ENCODE measurements around the gene GPNMB. TPM values are rescaled to one million over a fixed set of nuclear protein-coding genes. Genes with fewer than 3 reads are reported as not detected.
"Not testable (repeated sequence)": the region's sequence is repeated elsewhere in the genome, so short reads cannot be mapped to it uniquely, and the experiment has no call there.

The GPNMB gene
- total RNA-seq, 2 donors from 2014 or later, result 109 to 134 TPM

GRCh38 chr7:23224364-23224763, 22.2 kb upstream of the GPNMB start:
- intact Hi-C loops (cut with DNase I); DNase-seq; ATAC-seq: not testable (repeated sequence)

GRCh38 chr7:23226844-23227450, 19.6 kb upstream of the GPNMB start:
- DNase-seq (no peak), ATAC-seq (no peak)
- intact Hi-C loops (cut with DNase I), result no loop called here

- intact Hi-C loops (cut with DNase I), result no loop called here
- ATAC-seq, result no peak
- DNase-seq, result no peak
Observed at GRCh38 chr7:23228412-23228811, 18.2 kb upstream of the GPNMB start.

GRCh38 chr7:23230641-23231101, 15.9 kb upstream of the GPNMB start:
- ATAC-seq, result no peak
- intact Hi-C loops (cut with DNase I), result no loop called here
- DNase-seq, result no peak

GRCh38 chr7:23232966-23233365, 13.6 kb upstream of the GPNMB start:
- intact Hi-C loops (cut with DNase I), result no loop called here
- DNase-seq (no peak), ATAC-seq (no peak)

GRCh38 chr7:23234569-23235296, 11.8 kb upstream of the GPNMB start:
- intact Hi-C loops (cut with DNase I), result no loop called here
- ATAC-seq (no peak), DNase-seq (no peak)

- peak in 1 of 2 donors; percentile 79 for ATAC-seq
- intact Hi-C loops (cut with DNase I), result no loop called here
- DNase-seq, result no peak
Observed at GRCh38 chr7:23235813-23236221, 10.8 kb upstream of the GPNMB start.

GRCh38 chr7:23237000-23237399, 9.6 kb upstream of the GPNMB start:
- intact Hi-C loops (cut with DNase I), result no loop called here
- no peak for DNase-seq
- ATAC-seq, result no peak

- intact Hi-C loops (cut with DNase I), result no loop called here
- ATAC-seq (no peak), DNase-seq (no peak)
Observed at GRCh38 chr7:23238983-23239652, 7.5 kb upstream of the GPNMB start.

GRCh38 chr7:23239698-23240097, 6.9 kb upstream of the GPNMB start:
- intact Hi-C loops (cut with DNase I), result loop anchor here in 1 of 2 donors (10.0 kb wide), 1 partner anchor 135 kb away; the partner anchor contains the start of gene KLHL7
- no peak for ATAC-seq
- no peak for DNase-seq

- intact Hi-C loops (cut with DNase I), result loop anchor here in 1 of 2 donors (10.0 kb wide), 1 partner anchor 138 kb away; the partner anchor contains the start of gene KLHL7
- ATAC-seq (no peak), DNase-seq (no peak)
Observed at GRCh38 chr7:23242321-23242720, 4.3 kb upstream of the GPNMB start.

- intact Hi-C loops (cut with DNase I), result loop anchor here in 1 of 2 donors (10.0 kb wide), 1 partner anchor 138 kb away; the partner anchor contains the start of gene KLHL7
- no peak for ATAC-seq
- DNase-seq, result no peak
Observed at GRCh38 chr7:23242935-23243334, 3.6 kb upstream of the GPNMB start.

GRCh38 chr7:23247046-23247602, 549 bp downstream of the GPNMB start:
- no peak for DNase-seq
- intact Hi-C loops (cut with DNase I), result loop anchor here (5.0 to 10.0 kb wide), 3 partner anchors 45 to 142 kb away; partner anchors contain the start of gene KLHL7 (in 1 of the 2)
- peak; percentile 36 to 54 for ATAC-seq

- DNase-seq, result peak; percentile 58
- intact Hi-C loops (cut with DNase I), result loop anchor here (5.0 to 10.0 kb wide), 3 partner anchors 45 to 143 kb away; partner anchors contain the start of gene KLHL7 (in 1 of the 2)
- ATAC-seq, result peak; percentile 73 to 82
Observed at GRCh38 chr7:23247603-23248335, 1.2 kb downstream of the GPNMB start.

- DNase-seq (no peak), ATAC-seq (no peak)
- intact Hi-C loops (cut with DNase I), result loop anchor here (5.0 to 10.0 kb wide), 3 partner anchors 47 to 145 kb away; partner anchors contain the start of gene KLHL7 (in 1 of the 2)
Observed at GRCh38 chr7:23249486-23249885, 2.9 kb downstream of the GPNMB start.

- no peak for DNase-seq
- no peak for ATAC-seq
- intact Hi-C loops (cut with DNase I), result no loop called here
Observed at GRCh38 chr7:23254051-23254681, 7.6 kb downstream of the GPNMB start.

- ATAC-seq, result no peak
- intact Hi-C loops (cut with DNase I), result no loop called here
- no peak for DNase-seq
Observed at GRCh38 chr7:23256731-23257130, 10.2 kb downstream of the GPNMB start.

GRCh38 chr7:23260371-23260770, 13.8 kb downstream of the GPNMB start:
- intact Hi-C loops (cut with DNase I), result loop anchor here in 1 of 2 donors (5.0 kb wide), 1 partner anchor 73 kb away; no protein-coding TSS in a partner anchor
- ATAC-seq, result no peak
- DNase-seq, result no peak
